ENCODE results near the gene TMEM250.

The TMEM250 gene

DNA sequence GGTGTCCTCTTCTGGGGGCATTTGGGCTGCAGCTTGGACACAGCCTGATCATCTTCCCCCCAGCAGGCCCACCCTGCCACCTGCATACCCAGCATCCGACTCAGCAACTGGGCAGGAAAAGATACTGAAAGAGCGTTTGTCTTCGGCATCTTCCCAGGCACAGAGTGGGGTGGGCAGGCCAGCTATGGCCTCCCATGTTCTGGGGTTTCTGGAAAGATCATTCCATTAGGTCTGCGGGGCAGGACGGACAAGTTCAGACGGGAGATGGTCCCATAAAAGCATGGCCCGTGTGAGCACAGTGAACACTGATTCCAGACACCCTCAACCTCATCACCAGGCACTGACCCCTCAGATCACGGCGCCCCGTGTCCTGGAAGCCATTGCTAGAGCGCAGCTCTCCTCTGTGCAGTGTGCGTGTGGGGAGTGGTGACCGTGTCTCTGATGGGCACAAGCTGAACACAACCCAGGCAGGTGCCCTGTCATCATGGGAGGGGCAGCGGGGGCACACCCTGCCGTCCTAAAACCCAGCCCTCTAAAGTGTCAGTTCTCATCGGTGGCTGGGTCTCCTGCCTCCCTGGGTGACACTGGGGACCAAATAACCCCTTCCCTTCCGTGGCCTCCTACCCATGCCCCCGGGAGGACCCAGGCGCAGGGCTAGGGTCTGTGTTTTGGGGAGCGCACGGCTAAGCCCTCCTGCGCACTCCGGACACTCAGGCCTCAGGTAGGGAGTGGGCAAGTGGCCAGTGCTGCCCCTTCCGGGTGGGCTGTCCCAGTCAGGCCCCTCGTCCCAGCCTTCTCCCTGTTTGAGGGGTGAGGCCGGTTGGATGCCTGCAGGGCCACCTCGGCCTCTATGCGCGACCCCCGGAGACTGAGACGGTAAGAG, 13.2 kb upstream of the TMEM250 start:
- Histone ChIP-seq H3K36me3 (ENCODE audit: control insufficient read depth in 2 of 2, insufficient read depth in 2 of 2, low read length in 2 of 2) (no peaks in the 10 kb centered on the region), H3K9me3 (ENCODE audit: control insufficient read depth in 2 of 2, low read length in 2 of 2) (no peaks in the 10 kb centered on the region), H3K4me1 (ENCODE audit: control insufficient read depth in 2 of 2, insufficient read depth in 2 of 2, low read length in 2 of 2) (peaks cover 0 to 16% of the 10 kb centered on the region in 2 donors), H3K4me3 (ENCODE audit: low read length in 2 of 2) (no peak overlapping the region), H3K27me3 (ENCODE audit: control insufficient read depth in 2 of 2, insufficient read depth in 2 of 2, low read length in 2 of 2) (peaks cover 29 to 45% of the 10 kb centered on the region in 2 donors), H3K27ac (ENCODE audit: low read depth in 2 of 2, low read length in 2 of 2) (no peak overlapping the region), H3K9ac (ENCODE audit: low read depth in 1 of 2, low read length in 2 of 2) (no peak overlapping the region)

DNA sequence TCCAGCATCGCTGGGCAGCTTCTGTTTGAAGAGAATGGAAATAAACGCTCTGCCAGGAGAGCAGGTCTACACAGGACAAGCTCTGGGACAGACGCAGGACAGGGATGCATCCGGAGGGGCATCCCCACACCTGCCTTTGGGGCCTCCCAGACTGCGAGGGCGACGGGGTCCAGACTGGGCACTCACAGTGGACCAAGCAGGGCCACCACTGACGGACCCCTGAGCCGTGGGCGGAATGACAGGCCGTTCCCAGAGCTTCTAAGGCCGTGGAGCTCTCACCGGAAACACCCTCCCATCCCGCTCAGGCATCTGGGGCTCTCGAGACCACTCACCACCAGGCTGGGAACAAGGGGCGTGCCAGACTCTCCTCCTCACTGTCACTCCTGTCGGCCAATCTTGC, 10.5 kb upstream of the TMEM250 start:
- Histone ChIP-seq H3K27ac (ENCODE audit: low read depth in 2 of 2, low read length in 2 of 2) (no peak overlapping the region), H3K9me3 (ENCODE audit: control insufficient read depth in 2 of 2, low read length in 2 of 2) (no peaks in the 10 kb centered on the region), H3K4me3 (ENCODE audit: low read length in 2 of 2) (no peak overlapping the region), H3K4me1 (ENCODE audit: control insufficient read depth in 2 of 2, insufficient read depth in 2 of 2, low read length in 2 of 2) (peaks cover 0 to 16% of the 10 kb centered on the region in 2 donors), H3K27me3 (ENCODE audit: control insufficient read depth in 2 of 2, insufficient read depth in 2 of 2, low read length in 2 of 2) (peaks cover 24 to 36% of the 10 kb centered on the region in 2 donors), H3K36me3 (ENCODE audit: control insufficient read depth in 2 of 2, insufficient read depth in 2 of 2, low read length in 2 of 2) (no peaks in the 10 kb centered on the region), H3K9ac (ENCODE audit: low read depth in 1 of 2, low read length in 2 of 2) (no peak overlapping the region)

DNA sequence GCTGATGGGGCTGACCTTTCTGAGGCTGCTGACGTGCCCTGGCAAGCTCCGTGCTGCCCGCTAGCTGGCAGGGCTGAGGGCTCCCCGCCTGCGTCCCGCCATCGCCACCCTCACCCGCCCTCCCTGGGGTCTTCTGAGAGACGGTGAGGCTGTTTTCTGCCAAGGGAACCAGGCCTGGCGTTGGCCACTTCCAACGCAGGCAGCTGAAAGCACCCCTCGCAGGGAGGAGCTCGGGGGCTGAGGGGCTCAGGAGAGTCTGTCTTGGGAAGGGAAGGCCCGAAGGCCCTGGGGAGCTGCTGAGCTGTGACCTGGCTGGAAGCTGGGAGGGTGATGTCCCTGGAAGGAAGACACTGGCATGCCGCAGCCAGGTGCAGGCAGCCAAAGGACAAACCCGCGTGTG, 9.8 kb upstream of the TMEM250 start:
- no peaks in the 10 kb centered on the region for H3K36me3 ChIP-seq (ENCODE audit: control insufficient read depth in 2 of 2, insufficient read depth in 2 of 2, low read length in 2 of 2)
- H3K9me3 ChIP-seq (ENCODE audit: control insufficient read depth in 2 of 2, low read length in 2 of 2), result no peaks in the 10 kb centered on the region
- no peak overlapping the region for H3K9ac ChIP-seq (ENCODE audit: low read depth in 1 of 2, low read length in 2 of 2)
- H3K27ac ChIP-seq (ENCODE audit: low read depth in 2 of 2, low read length in 2 of 2), result no peak overlapping the region
- H3K4me3 ChIP-seq (ENCODE audit: low read length in 2 of 2), result no peak overlapping the region
- peaks cover 21 to 29% of the 10 kb centered on the region in 2 donors for H3K27me3 ChIP-seq (ENCODE audit: control insufficient read depth in 2 of 2, insufficient read depth in 2 of 2, low read length in 2 of 2)
- peaks cover 0 to 12% of the 10 kb centered on the region in 2 donors for H3K4me1 ChIP-seq (ENCODE audit: control insufficient read depth in 2 of 2, insufficient read depth in 2 of 2, low read length in 2 of 2)

DNA sequence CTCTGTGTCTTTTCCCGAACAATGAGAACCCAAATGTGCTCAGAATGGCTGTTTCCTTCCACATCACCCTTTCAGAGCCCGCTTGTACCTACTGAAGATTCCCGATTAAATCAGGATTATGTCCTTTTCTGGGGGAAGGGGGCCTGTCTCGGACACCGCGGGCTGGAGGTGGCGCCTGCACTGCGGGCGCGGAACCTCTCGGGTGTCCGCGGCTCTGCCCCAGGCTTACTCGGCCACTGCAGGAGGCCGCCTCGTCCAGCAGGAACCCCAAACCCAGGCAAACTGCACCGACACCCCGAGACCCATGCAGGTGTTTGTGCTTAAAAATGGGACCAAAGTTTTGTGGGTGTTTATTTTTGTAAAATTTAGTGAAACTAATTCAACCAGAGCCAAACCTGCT, 8.6 kb upstream of the TMEM250 start:
- Histone ChIP-seq H3K27me3 (ENCODE audit: control insufficient read depth in 2 of 2, insufficient read depth in 2 of 2, low read length in 2 of 2) (peaks cover 18 to 28% of the 10 kb centered on the region in 2 donors), H3K36me3 (ENCODE audit: control insufficient read depth in 2 of 2, insufficient read depth in 2 of 2, low read length in 2 of 2) (no peaks in the 10 kb centered on the region), H3K9ac (ENCODE audit: low read depth in 1 of 2, low read length in 2 of 2) (no peak overlapping the region), H3K4me1 (ENCODE audit: control insufficient read depth in 2 of 2, insufficient read depth in 2 of 2, low read length in 2 of 2) (peaks cover 4 to 15% of the 10 kb centered on the region in 2 donors), H3K27ac (ENCODE audit: low read depth in 2 of 2, low read length in 2 of 2) (no peak overlapping the region), H3K9me3 (ENCODE audit: control insufficient read depth in 2 of 2, low read length in 2 of 2) (no peaks in the 10 kb centered on the region), H3K4me3 (ENCODE audit: low read length in 2 of 2) (no peak overlapping the region)

DNA sequence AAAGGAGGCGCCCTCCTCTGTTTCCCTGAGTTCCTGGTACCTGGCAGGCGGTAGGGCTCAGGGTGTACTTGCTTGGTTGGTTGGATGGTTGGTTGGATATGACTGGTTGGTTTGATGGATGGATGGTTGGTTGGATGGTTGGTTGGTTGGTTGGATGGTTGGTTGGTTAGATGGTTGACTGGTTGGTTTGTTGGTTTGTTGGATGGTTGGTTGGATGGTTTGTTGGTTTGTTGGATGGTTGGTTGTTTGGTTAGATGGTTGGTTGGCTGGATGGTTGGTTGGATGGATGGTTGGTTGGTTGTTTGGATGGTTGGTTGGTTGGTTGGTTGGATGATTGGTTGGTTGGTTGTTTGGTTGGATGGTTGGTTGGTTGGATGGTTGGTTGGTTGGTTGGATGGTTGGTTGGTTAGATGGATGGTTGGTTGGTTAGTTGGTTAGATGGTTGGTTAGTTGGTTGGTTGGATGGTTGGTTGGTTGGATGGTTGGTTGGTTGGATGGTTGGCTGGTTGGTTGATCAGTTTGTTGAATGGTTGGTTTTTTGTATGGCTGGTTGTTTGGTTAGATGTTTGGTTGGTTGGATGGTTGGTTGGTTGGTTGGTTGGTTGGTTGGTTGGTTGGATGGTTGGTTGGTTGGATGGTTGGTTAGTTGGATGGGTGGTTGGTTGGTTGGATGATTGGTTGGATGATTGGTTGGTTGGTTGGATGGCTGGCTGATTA, 6.5 kb upstream of the TMEM250 start:
- Histone ChIP-seq H3K36me3 (ENCODE audit: control insufficient read depth in 2 of 2, insufficient read depth in 2 of 2, low read length in 2 of 2) (no peaks in the 10 kb centered on the region), H3K27me3 (ENCODE audit: control insufficient read depth in 2 of 2, insufficient read depth in 2 of 2, low read length in 2 of 2) (peaks cover 8 to 12% of the 10 kb centered on the region in 2 donors), H3K9ac (ENCODE audit: low read depth in 1 of 2, low read length in 2 of 2) (no peak overlapping the region), H3K4me3 (ENCODE audit: low read length in 2 of 2) (no peak overlapping the region), H3K4me1 (ENCODE audit: control insufficient read depth in 2 of 2, insufficient read depth in 2 of 2, low read length in 2 of 2) (peaks cover 9 to 12% of the 10 kb centered on the region in 2 donors), H3K9me3 (ENCODE audit: control insufficient read depth in 2 of 2, low read length in 2 of 2) (no peaks in the 10 kb centered on the region), H3K27ac (ENCODE audit: low read depth in 2 of 2, low read length in 2 of 2) (no peak overlapping the region)

DNA sequence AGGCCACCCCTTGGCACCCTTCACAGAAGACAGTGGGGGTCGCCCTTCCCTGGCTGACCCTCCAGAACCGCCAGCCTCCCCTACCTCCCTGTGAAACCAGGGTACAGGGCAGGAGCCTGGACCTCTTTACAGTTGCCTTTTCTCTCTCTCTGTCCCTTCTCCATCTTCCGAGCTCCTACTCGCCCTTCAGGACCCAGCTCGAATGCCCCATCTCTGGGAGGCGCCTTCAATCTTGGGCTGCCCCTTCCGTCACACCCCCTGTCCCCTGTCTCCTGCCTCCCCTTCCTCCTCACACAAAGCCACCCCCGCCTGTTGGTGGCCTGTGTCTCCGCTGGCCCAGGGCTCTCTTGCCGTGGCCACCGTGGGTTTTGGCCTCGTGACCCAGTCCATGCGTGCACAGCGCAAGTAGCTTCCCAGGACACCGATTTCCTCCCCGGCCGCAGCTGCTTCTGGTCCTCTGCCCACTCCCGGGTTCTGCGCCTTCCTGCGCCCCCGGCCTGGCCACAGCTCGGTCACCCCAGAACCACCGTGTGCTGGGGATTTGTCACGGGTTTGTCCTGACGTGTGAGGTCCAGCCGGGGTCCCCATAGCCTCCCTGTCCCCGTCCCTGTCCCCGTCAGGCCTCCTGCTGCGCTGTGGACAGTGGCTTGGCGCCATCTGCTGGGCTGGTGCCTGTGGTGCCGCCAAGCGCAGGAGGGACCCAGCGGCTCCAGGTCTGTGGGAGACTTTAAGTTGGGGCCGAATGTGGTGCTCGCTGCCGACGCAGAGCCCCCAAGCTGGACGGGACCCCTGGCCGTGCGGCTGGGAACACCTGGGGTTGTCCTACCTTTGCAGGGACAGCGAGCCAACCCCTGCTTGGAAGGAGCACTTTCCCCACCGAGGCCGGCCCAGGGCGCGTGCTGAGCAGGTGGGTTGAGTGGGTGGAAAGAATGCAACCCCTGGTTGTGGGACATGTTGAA, 4.0 kb upstream of the TMEM250 start:
- peak overlapping the region; percentile 26 to 44 for H3K4me3 ChIP-seq (ENCODE audit: low read length in 2 of 2)
- H3K4me1 ChIP-seq (ENCODE audit: control insufficient read depth in 2 of 2, insufficient read depth in 2 of 2, low read length in 2 of 2), result peaks cover 18 to 22% of the 10 kb centered on the region in 2 donors
- no peak overlapping the region for H3K27ac ChIP-seq (ENCODE audit: low read depth in 2 of 2, low read length in 2 of 2)
- peak overlapping the region in 1 of 2 donors; percentile 39 for H3K9ac ChIP-seq (ENCODE audit: low read depth in 1 of 2, low read length in 2 of 2)
- H3K27me3 ChIP-seq (ENCODE audit: control insufficient read depth in 2 of 2, insufficient read depth in 2 of 2, low read length in 2 of 2), result peaks cover 4 to 10% of the 10 kb centered on the region in 2 donors
- H3K9me3 ChIP-seq (ENCODE audit: control insufficient read depth in 2 of 2, low read length in 2 of 2), result no peaks in the 10 kb centered on the region
- no peaks in the 10 kb centered on the region for H3K36me3 ChIP-seq (ENCODE audit: control insufficient read depth in 2 of 2, insufficient read depth in 2 of 2, low read length in 2 of 2)

DNA sequence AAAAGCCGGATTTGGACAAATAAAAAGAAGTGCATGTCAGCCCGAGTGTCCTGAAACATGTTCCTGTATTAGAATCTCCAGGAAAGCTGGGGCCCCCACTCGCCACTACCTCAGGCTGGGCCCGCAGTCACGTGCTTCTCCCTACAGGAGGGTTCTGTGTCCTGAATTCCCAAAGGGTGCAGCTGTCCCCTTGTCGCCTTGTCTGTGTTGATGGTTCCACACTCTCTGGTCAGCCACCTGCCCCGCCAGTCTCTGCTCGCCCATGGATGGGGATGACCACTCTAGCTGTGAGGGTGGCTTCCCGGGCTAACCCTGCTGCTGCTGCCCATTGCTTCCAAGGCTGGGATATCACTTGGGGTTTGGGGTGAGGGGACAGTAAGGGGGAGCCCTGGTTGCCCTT, 3.1 kb upstream of the TMEM250 start:
- no peak overlapping the region for H3K9ac ChIP-seq (ENCODE audit: low read depth in 1 of 2, low read length in 2 of 2)
- H3K9me3 ChIP-seq (ENCODE audit: control insufficient read depth in 2 of 2, low read length in 2 of 2), result no peaks in the 10 kb centered on the region
- no peak overlapping the region for H3K27ac ChIP-seq (ENCODE audit: low read depth in 2 of 2, low read length in 2 of 2)
- H3K4me1 ChIP-seq (ENCODE audit: control insufficient read depth in 2 of 2, insufficient read depth in 2 of 2, low read length in 2 of 2), result peaks cover 27 to 30% of the 10 kb centered on the region in 2 donors
- peaks cover 2 to 8% of the 10 kb centered on the region in 2 donors for H3K27me3 ChIP-seq (ENCODE audit: control insufficient read depth in 2 of 2, insufficient read depth in 2 of 2, low read length in 2 of 2)
- no peaks in the 10 kb centered on the region for H3K36me3 ChIP-seq (ENCODE audit: control insufficient read depth in 2 of 2, insufficient read depth in 2 of 2, low read length in 2 of 2)
- H3K4me3 ChIP-seq (ENCODE audit: low read length in 2 of 2), result no peak overlapping the region

DNA sequence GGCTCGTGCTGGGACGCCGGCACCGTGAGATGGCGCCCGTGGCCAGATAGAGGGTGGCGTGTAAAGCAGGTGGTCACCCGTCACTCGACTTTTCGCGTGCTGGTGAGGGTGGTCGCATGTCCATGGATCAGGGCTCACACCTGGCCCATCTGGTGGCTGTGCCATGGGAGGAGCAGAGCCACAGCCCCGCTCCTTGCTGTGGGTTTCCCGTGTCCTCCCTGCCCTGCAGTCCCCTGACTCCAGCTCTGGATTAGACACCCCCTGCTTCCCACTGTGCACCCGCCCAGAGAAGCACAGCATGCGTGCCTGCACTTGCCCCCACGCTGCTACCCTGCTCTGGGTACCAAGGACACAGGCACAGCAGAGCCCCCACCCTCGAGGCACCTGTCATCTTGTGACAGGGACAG, 1.8 kb upstream of the TMEM250 start:
- H3K4me1 ChIP-seq (ENCODE audit: control insufficient read depth in 2 of 2, insufficient read depth in 2 of 2, low read length in 2 of 2), result peaks cover 29 to 30% of the 10 kb centered on the region in 2 donors
- H3K27ac ChIP-seq (ENCODE audit: low read depth in 2 of 2, low read length in 2 of 2), result no peak overlapping the region
- H3K4me3 ChIP-seq (ENCODE audit: low read length in 2 of 2), result no peak overlapping the region
- no peaks in the 10 kb centered on the region for H3K9me3 ChIP-seq (ENCODE audit: control insufficient read depth in 2 of 2, low read length in 2 of 2)
- peaks cover 5% of the 10 kb centered on the region in 2 donors for H3K36me3 ChIP-seq (ENCODE audit: control insufficient read depth in 2 of 2, insufficient read depth in 2 of 2, low read length in 2 of 2)
- H3K27me3 ChIP-seq (ENCODE audit: control insufficient read depth in 2 of 2, insufficient read depth in 2 of 2, low read length in 2 of 2), result peaks cover 2 to 8% of the 10 kb centered on the region in 2 donors
- no peak overlapping the region for H3K9ac ChIP-seq (ENCODE audit: low read depth in 1 of 2, low read length in 2 of 2)

DNA sequence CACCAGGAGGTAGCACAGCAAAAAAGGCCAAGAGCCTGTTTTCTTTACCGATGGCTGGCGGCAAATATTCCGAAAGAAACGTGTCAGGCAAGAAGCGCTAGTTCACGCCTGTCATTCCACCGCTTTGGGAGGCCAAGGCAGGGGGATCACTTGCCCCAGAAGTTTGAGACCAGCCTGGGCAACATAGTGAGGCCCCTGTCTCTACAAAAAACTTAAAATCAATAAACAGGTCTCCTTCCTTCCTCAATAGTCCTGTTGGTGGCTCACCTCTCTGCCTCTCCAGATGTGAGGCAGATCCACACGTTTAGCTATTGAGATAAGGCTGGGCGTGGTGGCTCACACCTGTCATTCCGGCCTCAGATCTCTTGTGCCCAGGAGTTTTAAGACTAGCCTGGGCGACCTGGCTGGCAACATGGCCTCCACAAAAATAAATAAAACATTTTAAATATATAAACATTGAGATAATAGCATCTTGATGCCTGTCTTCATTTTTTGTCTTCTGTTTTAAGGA, 1.3 kb upstream of the TMEM250 start:
- peak overlapping the region; percentile 52 to 79 for H3K9ac ChIP-seq (ENCODE audit: low read depth in 1 of 2, low read length in 2 of 2)
- no peaks in the 10 kb centered on the region for H3K9me3 ChIP-seq (ENCODE audit: control insufficient read depth in 2 of 2, low read length in 2 of 2)
- peaks cover 9 to 10% of the 10 kb centered on the region in 2 donors for H3K36me3 ChIP-seq (ENCODE audit: control insufficient read depth in 2 of 2, insufficient read depth in 2 of 2, low read length in 2 of 2)
- peak overlapping the region; percentile 90 to 93 for H3K27ac ChIP-seq (ENCODE audit: low read depth in 2 of 2, low read length in 2 of 2)
- peaks cover 2 to 8% of the 10 kb centered on the region in 2 donors for H3K27me3 ChIP-seq (ENCODE audit: control insufficient read depth in 2 of 2, insufficient read depth in 2 of 2, low read length in 2 of 2)
- H3K4me3 ChIP-seq (ENCODE audit: low read length in 2 of 2), result peak overlapping the region; percentile 72 to 78
- H3K4me1 ChIP-seq (ENCODE audit: control insufficient read depth in 2 of 2, insufficient read depth in 2 of 2, low read length in 2 of 2), result peaks cover 29 to 30% of the 10 kb centered on the region in 2 donors

Measured in mucosa of rectum (tissue), 2 donors.